ENCODE results near the gene PAK6. TPM values are rescaled to one million over a fixed set of nuclear protein-coding genes. Genes with fewer than 3 reads are reported as not detected.
A peak's percentile ranks its signal among the peaks of the same experiment; 100 is the strongest.

The PAK6 gene
- total and polyA plus RNA-seq, 2 experiments from 2014 or later, result 2.6 to 2.7 TPM

DNA sequence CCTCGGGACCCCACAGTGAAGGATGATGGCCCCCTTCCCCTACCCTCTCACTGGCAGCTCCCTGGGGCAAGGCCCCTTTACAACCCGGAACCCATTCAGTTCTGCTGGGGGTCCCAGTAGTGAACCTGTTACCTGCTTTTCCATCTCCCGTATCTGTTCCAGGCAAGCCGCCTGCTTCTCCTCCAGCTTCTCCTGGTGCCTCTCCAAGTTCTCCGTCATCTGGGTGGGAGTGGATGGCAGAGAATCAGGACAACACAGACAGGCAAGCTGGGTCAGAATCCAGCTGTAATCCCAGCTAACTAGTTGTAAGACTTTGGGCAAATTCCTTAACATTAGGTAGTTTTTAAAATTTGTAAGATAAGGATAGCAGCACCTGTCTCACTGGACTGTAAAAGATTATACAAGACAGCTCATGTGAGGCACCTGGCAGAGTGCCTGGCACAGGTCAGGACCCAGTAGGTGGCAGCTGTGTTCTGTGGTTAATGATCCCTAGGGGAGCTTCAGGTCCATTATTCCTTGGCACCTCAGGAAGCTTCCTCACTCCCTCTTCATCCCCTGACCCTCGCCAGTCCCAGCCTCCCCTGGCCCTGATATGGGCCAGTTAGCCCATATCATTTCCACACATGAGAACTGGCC is 50.4 kb downstream of the PAK6 start:
- Histone ChIP-seq H3K4me1 (ENCODE audit: insufficient read depth) (peaks cover 28% of the 10 kb centered on the region), H3K27ac (no peak overlapping the region), H3K9me2 (replicated peaks; ENCODE audit: insufficient read depth) (no peaks in the 10 kb centered on the region), H3K9me3 (ENCODE audit: low read depth) (no peaks in the 10 kb centered on the region), H3K27me3 (peaks cover 47% of the 10 kb centered on the region), H3K79me2 (no peaks in the 10 kb centered on the region), H3K36me3 (replicated peaks; ENCODE audit: insufficient read depth, low read depth) (no peaks in the 10 kb centered on the region), H3K4me2 (no peak overlapping the region), H4K20me1 (ENCODE audit: insufficient read depth, poor library complexity, severe bottlenecking) (no peaks in the 10 kb centered on the region), H2AFZ (no peak overlapping the region), H3K4me3 (no peak overlapping the region)
- DNase-seq (ENCODE audit: low spot score), result no peak
- no peak for TF ChIP-seq EZH2 (IDR thresholded peaks at IDR 0.05; ENCODE audit: borderline replicate concordance)
- TF ChIP-seq, protein P1, sequence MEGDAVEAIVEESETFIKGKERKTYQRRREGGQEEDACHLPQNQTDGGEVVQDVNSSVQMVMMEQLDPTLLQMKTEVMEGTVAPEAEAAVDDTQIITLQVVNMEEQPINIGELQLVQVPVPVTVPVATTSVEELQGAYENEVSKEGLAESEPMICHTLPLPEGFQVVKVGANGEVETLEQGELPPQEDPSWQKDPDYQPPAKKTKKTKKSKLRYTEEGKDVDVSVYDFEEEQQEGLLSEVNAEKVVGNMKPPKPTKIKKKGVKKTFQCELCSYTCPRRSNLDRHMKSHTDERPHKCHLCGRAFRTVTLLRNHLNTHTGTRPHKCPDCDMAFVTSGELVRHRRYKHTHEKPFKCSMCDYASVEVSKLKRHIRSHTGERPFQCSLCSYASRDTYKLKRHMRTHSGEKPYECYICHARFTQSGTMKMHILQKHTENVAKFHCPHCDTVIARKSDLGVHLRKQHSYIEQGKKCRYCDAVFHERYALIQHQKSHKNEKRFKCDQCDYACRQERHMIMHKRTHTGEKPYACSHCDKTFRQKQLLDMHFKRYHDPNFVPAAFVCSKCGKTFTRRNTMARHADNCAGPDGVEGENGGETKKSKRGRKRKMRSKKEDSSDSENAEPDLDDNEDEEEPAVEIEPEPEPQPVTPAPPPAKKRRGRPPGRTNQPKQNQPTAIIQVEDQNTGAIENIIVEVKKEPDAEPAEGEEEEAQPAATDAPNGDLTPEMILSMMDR (IDR thresholded peaks at IDR 0.05; ENCODE audit: poor library complexity), result no peak
- TF ChIP-seq EZH2phosphoT487 (IDR thresholded peaks at IDR 0.05; ENCODE audit: low read depth, severe bottlenecking, unreplicated experiment), result no peak
- 90% methylated on average over 6 of the region's 6 CpGs for WGBS (ENCODE audit: low lambda C conversion rate, missing lambda C conversion rate)

DNA sequence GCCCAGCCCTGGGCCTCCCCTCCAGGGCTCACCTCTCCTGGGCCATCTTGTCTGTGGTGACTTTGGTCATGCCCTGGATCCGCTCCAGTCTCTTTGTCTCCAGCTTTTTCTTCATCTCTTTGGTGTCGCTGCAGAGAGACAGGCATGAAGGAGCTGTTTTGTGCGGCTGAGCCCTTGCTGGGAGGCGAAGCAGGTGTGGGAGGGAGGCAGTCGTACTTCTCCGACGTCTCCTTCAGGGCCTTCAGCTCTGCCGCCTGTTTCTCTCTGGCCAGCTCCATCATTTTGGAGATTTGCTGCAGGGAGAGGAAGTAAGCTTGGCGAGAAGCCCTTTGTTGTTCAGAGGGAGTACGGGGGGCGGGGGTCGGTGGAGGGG is 51.7 kb downstream of the PAK6 start:
- Histone ChIP-seq H3K27ac (no peak overlapping the region), H3K4me1 (ENCODE audit: insufficient read depth) (peaks cover 20% of the 10 kb centered on the region), H3K36me3 (replicated peaks; ENCODE audit: insufficient read depth, low read depth) (no peaks in the 10 kb centered on the region), H3K27me3 (peaks cover 45% of the 10 kb centered on the region), H2AFZ (no peak overlapping the region), H3K9me2 (replicated peaks; ENCODE audit: insufficient read depth) (no peaks in the 10 kb centered on the region), H3K79me2 (no peaks in the 10 kb centered on the region), H3K9me3 (ENCODE audit: low read depth) (no peaks in the 10 kb centered on the region), H3K4me2 (peak overlapping the region; percentile 96), H4K20me1 (ENCODE audit: insufficient read depth, poor library complexity, severe bottlenecking) (no peaks in the 10 kb centered on the region), H3K4me3 (no peak overlapping the region)
- 40% methylated on average over 8 of the region's 12 CpGs for WGBS (ENCODE audit: low lambda C conversion rate, missing lambda C conversion rate)
- no peak for DNase-seq (ENCODE audit: low spot score)
- TF ChIP-seq, protein P1 (IDR thresholded peaks at IDR 0.05; ENCODE audit: poor library complexity), result no peak
- TF ChIP-seq EZH2phosphoT487 (IDR thresholded peaks at IDR 0.05; ENCODE audit: low read depth, severe bottlenecking, unreplicated experiment), result no peak
- no peak for TF ChIP-seq EZH2 (IDR thresholded peaks at IDR 0.05; ENCODE audit: borderline replicate concordance)

DNA sequence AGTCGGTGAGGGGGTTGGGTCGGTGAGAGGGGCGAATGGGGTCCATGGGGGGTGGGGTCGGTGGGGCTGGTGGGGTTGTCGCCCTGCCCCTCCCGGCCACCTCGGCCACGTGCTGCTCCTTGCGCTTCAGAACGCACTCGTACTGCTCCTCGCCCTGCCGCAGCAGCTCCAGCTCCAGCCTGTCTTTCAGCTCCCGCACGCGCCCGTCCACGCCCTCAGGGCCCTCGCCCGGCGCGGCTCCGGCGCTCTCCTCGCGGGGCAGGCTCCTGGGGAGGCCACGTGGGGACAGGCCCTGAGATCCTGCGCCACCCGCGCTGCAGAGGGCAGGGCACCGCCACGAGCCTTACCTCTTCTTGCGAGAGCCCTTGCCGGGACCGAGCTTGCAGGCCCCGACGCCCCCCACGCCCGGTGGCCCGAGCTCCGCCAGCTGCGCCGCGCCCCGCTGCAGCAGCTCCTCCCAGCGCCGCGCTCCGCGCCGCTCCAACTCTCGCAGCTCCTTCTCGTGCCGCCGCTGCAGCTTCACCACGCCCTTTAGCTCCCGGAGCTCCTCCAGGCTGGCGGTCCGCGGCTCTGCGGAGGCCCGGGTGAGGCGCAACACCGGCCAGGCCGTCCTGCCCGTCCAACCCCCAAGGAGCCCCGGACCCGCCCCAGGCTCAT is 52.2 kb downstream of the PAK6 start:
- 2% methylated on average over 56 of the region's 68 CpGs for WGBS (ENCODE audit: low lambda C conversion rate, missing lambda C conversion rate)
- H3K27ac ChIP-seq, result no peak overlapping the region
- no peak overlapping the region for H2AFZ ChIP-seq

More for the DNA sequence above, 52.2 kb downstream of the PAK6 start:
- Histone ChIP-seq H3K4me1 (ENCODE audit: insufficient read depth) (peaks cover 20% of the 10 kb centered on the region), H3K36me3 (replicated peaks; ENCODE audit: insufficient read depth, low read depth) (no peaks in the 10 kb centered on the region), H3K9me3 (ENCODE audit: low read depth) (no peaks in the 10 kb centered on the region), H3K4me2 (peak overlapping the region; percentile 96), H4K20me1 (ENCODE audit: insufficient read depth, poor library complexity, severe bottlenecking) (no peaks in the 10 kb centered on the region), H3K27me3 (peaks cover 45% of the 10 kb centered on the region), H3K9me2 (replicated peaks; ENCODE audit: insufficient read depth) (no peaks in the 10 kb centered on the region), H3K79me2 (no peaks in the 10 kb centered on the region), H3K4me3 (peak overlapping the region; percentile 20)
- DNase-seq (ENCODE audit: low spot score), result peak; percentile 85
- TF ChIP-seq, protein P1 (IDR thresholded peaks at IDR 0.05; ENCODE audit: poor library complexity), result no peak
- TF ChIP-seq EZH2 (IDR thresholded peaks at IDR 0.05; ENCODE audit: borderline replicate concordance) (no peak), EZH2phosphoT487 (IDR thresholded peaks at IDR 0.05; ENCODE audit: low read depth, severe bottlenecking, unreplicated experiment) (no peak)

All from hepatocyte (in vitro differentiated cells).